Stomach (tissue), 4 donors: Measurements from ENCODE around the gene RANBP17.

Source experiments
- POLR2A ChIP-seq, 4 donors: fragments of 450-650 bp; IDR thresholded peaks; one replicate each; pipeline ENCODE4 v1.6.1; 2016; ENCODE audit warnings: antibody characterized with exemption in 4 of 4, control low read depth in 2 of 4, mild to moderate bottlenecking in 1 of 4, moderate library complexity in 1 of 4
- TF ChIP-seq, protein P1 (sequence below), 7 experiments: fragments of 450-650 bp in 4 of 7; fragments of 200-600 bp in 3 of 7; sonication (generic) in 3 of 7; IDR thresholded peaks; one replicate each; pipeline ENCODE4 v1.5.1; 2016 to 2019; ENCODE audit warnings: antibody characterized with exemption in 7 of 7, control low read depth in 2 of 7, mild to moderate bottlenecking in 1 of 7

DNA sequence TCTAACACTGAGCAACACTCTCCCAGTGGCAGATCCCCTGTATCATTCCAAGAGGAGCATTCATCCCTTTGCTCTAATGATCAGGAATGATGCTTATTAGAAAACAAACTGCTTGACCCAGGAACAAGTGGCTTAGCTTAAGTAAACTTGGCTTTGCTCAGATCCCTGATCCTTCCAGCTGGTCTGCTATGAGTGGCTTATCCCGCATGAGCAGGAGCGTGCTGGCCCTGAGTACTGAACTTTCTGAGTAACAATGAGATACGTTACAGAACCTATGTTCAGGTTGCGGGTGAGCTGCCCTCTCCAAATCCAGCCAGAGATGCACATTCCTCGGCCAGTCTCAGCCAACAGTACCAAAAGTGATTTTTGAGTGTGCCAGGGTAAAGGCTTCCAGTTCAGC lies 48.6 kb upstream of the RANBP17 start:
- TF ChIP-seq, protein P1, sequence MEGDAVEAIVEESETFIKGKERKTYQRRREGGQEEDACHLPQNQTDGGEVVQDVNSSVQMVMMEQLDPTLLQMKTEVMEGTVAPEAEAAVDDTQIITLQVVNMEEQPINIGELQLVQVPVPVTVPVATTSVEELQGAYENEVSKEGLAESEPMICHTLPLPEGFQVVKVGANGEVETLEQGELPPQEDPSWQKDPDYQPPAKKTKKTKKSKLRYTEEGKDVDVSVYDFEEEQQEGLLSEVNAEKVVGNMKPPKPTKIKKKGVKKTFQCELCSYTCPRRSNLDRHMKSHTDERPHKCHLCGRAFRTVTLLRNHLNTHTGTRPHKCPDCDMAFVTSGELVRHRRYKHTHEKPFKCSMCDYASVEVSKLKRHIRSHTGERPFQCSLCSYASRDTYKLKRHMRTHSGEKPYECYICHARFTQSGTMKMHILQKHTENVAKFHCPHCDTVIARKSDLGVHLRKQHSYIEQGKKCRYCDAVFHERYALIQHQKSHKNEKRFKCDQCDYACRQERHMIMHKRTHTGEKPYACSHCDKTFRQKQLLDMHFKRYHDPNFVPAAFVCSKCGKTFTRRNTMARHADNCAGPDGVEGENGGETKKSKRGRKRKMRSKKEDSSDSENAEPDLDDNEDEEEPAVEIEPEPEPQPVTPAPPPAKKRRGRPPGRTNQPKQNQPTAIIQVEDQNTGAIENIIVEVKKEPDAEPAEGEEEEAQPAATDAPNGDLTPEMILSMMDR (IDR thresholded peaks at IDR 0.05): no peak
- TF ChIP-seq POLR2A (IDR thresholded peaks at IDR 0.05): no peak
